Measurements from ENCODE around the gene UQCRH. TPM values are rescaled to one million over a fixed set of nuclear protein-coding genes. Genes with fewer than 3 reads are reported as not detected.

The UQCRH gene
- total RNA-seq, 1 donor from 2014 or later: 221 TPM

GRCh38 chr1:46300673-46301405 lies 2.7 kb upstream of the UQCRH start:
- no peak for DNase-seq (ENCODE audit: low spot score, unreplicated experiment)
- Mint-ChIP-seq H3K27me3 (no peaks in the 10 kb centered on the region), H3K27ac (peak overlapping the region; percentile 100), H3K9me3 (ENCODE audit: low read depth) (no peaks in the 10 kb centered on the region), H3K36me3 (ENCODE audit: insufficient read depth) (peaks cover 17% of the 10 kb centered on the region), H3K4me3 (ENCODE audit: low read depth) (peak overlapping the region; percentile 99), H3K4me1 (ENCODE audit: low read depth) (peaks cover 20% of the 10 kb centered on the region)
- TF ChIP-seq CTCF (IDR thresholded peaks at IDR 0.05; ENCODE audit: unreplicated experiment): no peak

GRCh38 chr1:46301406-46301807 lies 2.1 kb upstream of the UQCRH start:
- H3K27ac Mint-ChIP-seq: peak overlapping the region; percentile 100

GRCh38 chr1:46301808-46302640 lies 1.5 kb upstream of the UQCRH start:
- Mint-ChIP-seq H3K4me1 (ENCODE audit: low read depth) (peaks cover 22% of the 10 kb centered on the region), H3K36me3 (ENCODE audit: insufficient read depth) (peaks cover 8% of the 10 kb centered on the region), H3K4me3 (ENCODE audit: low read depth) (peak overlapping the region; percentile 99), H3K9me3 (ENCODE audit: low read depth) (no peaks in the 10 kb centered on the region), H3K27ac (peak overlapping the region; percentile 100), H3K27me3 (no peaks in the 10 kb centered on the region)
- TF ChIP-seq CTCF (IDR thresholded peaks at IDR 0.05; ENCODE audit: unreplicated experiment): peak; percentile 42
- DNase-seq (ENCODE audit: low spot score, unreplicated experiment): peak; percentile 55

More at GRCh38 chr1:46301406-46301807, 2.1 kb upstream of the UQCRH start:
- no peaks in the 10 kb centered on the region for H3K9me3 Mint-ChIP-seq (ENCODE audit: low read depth)
- peaks cover 13% of the 10 kb centered on the region for H3K36me3 Mint-ChIP-seq (ENCODE audit: insufficient read depth)
- DNase-seq (ENCODE audit: low spot score, unreplicated experiment): no peak
- peaks cover 22% of the 10 kb centered on the region for H3K4me1 Mint-ChIP-seq (ENCODE audit: low read depth)
- no peaks in the 10 kb centered on the region for H3K27me3 Mint-ChIP-seq
- no peak for TF ChIP-seq CTCF (IDR thresholded peaks at IDR 0.05; ENCODE audit: unreplicated experiment)
- peak overlapping the region; percentile 99 for H3K4me3 Mint-ChIP-seq (ENCODE audit: low read depth)

GRCh38 chr1:46302641-46303037 lies 859 bp upstream of the UQCRH start:
- no peaks in the 10 kb centered on the region for H3K27me3 Mint-ChIP-seq
- H3K4me3 Mint-ChIP-seq (ENCODE audit: low read depth): peak overlapping the region; percentile 99
- peaks cover 4% of the 10 kb centered on the region for H3K36me3 Mint-ChIP-seq (ENCODE audit: insufficient read depth)
- TF ChIP-seq CTCF (IDR thresholded peaks at IDR 0.05; ENCODE audit: unreplicated experiment): peak; percentile 5
- DNase-seq (ENCODE audit: low spot score, unreplicated experiment): peak; percentile 20
- peaks cover 22% of the 10 kb centered on the region for H3K4me1 Mint-ChIP-seq (ENCODE audit: low read depth)
- H3K27ac Mint-ChIP-seq: peak overlapping the region; percentile 100
- no peaks in the 10 kb centered on the region for H3K9me3 Mint-ChIP-seq (ENCODE audit: low read depth)

- peak overlapping the region; percentile 100 for H3K27ac Mint-ChIP-seq
- peaks cover 19% of the 10 kb centered on the region for H3K4me1 Mint-ChIP-seq (ENCODE audit: low read depth)
- no peak for DNase-seq (ENCODE audit: low spot score, unreplicated experiment)
- no peak for TF ChIP-seq CTCF (IDR thresholded peaks at IDR 0.05; ENCODE audit: unreplicated experiment)
- peaks cover 1% of the 10 kb centered on the region for H3K36me3 Mint-ChIP-seq (ENCODE audit: insufficient read depth)
- H3K27me3 Mint-ChIP-seq: no peaks in the 10 kb centered on the region
- peak overlapping the region; percentile 99 for H3K4me3 Mint-ChIP-seq (ENCODE audit: low read depth)
- no peaks in the 10 kb centered on the region for H3K9me3 Mint-ChIP-seq (ENCODE audit: low read depth)
Observed at GRCh38 chr1:46303872-46304326, 401 bp downstream of the UQCRH start.

Measured in progenitor cell of endocrine pancreas (in vitro differentiated cells).